NCI-H1417 (cell line): ENCODE measurements around the gene TSFM.

Experiments used
- DNase-seq, 3 experiments: peaks; one replicate each; lab custom pipeline; 2025; lab: John Stamatoyannopoulos, UW

Gene TSFM

DNA sequence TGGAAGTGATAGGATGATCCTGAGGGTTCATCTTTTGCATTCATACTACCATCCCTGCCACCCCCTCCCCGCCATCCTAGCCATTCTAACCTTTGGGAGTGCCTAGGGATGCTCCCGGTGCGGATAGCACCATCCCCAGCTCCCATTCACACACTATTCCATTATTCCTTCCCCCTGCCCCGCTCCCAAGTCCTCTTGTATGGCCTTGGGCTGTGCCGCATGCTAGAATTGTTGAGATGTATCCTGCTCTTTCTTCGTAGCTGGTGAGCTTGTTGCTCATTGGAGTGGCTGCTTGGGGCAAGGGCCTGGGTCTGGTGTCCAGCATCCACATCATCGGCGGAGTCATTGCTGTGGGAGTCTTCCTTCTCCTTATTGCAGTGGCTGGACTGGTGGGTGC is 37.1 kb upstream of the TSFM start:
- DNase-seq = no peak

DNA sequence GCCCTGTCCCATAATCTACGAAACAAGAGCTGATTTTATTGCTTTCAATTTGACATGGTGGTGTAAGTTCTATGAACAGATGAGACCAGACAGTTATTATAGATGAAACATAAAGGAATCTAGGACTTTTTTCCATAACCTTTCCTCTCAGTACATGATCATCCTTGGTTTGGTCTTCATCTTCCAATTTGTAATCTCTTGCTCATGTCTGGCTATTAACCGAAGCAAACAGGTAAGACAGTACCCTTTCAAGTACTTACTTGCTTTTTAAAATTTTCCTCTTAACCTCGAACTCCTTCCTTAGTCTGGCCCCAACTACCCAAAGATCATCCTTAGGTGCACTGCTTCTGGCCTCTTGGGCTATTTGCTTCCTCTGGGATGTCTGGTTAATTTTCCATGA is 36.6 kb upstream of the TSFM start:
- DNase-seq = peak in 1 of 3 experiments; percentile 41

DNA sequence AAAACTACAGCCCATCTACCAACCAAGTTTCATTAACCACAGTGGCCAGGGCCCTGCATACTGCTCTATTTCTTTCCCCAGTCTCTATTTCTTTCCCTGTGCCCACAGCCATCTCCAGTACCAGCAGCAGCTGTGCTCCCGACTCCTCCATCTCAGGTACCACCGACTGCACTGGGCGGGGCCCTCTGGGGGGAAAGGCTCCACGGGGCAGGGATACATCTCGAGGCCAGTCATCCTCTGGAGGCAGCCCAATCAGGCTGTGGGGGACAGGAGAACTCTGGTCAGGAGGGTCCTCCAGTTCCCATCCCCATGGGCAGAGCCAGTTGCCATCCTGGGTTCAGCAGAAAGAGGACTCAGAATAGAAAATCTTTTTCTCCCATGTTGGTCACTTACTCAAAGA is 33.5 kb upstream of the TSFM start:
- DNase-seq = no peak

DNA sequence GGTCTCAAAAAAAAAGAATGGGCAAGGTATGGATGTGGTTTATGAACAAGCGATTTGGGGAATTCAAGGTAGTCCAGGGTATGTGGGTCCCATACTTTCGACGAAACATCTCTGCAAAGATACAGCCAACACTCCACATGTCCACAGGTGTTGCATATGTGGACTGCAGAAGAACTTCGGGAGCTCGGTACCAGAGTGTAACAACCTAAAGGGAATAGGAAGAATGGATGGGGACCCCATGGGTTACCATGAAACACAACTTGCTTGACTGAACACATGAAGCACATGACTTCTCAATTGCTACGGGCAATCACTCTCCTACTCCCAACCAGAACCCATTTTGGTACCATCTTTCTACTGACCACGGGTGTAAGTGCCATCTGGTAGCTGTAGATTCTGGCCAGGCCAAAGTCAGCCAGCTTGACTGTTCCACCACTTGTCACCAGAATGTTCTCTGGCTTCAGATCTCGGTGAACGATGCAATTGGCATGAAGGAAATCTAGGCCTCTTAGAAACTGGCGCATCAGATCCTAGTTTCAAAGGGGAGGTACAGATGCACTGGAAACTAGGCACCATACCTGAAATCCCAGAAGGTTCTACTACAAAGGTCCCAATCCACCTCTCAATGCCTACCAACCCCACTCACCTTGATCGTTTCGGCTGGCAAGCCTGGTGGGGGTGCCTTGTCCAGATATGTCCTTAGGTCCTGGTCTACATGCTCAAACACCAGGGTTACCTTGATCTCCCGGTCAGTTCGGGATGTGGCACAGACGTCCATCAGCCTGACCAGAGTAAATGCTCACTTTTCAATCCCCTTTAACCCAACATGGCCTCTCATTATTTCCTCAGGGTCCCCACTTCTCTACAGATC is 31.8 kb upstream of the TSFM start:
- DNase-seq = peak in 1 of 3 experiments; percentile 43

DNA sequence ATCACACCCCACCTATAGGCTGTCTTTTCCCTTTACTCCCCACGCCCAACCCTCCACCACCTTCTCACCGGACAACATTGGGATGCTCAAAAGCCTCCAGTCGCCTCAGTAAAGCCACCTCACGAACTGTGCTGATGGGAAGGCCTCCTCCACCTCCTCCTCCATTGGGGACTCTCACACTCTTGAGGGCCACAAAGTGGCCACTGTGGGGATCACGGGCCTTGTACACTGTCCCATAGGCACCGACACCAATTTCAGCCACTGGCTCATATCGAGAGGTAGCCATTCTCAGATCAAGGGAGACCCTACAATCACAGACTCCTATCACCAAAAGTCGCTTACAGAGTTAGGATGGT is 31.2 kb upstream of the TSFM start:
- DNase-seq = peak in 1 of 3 experiments; percentile 63

DNA sequence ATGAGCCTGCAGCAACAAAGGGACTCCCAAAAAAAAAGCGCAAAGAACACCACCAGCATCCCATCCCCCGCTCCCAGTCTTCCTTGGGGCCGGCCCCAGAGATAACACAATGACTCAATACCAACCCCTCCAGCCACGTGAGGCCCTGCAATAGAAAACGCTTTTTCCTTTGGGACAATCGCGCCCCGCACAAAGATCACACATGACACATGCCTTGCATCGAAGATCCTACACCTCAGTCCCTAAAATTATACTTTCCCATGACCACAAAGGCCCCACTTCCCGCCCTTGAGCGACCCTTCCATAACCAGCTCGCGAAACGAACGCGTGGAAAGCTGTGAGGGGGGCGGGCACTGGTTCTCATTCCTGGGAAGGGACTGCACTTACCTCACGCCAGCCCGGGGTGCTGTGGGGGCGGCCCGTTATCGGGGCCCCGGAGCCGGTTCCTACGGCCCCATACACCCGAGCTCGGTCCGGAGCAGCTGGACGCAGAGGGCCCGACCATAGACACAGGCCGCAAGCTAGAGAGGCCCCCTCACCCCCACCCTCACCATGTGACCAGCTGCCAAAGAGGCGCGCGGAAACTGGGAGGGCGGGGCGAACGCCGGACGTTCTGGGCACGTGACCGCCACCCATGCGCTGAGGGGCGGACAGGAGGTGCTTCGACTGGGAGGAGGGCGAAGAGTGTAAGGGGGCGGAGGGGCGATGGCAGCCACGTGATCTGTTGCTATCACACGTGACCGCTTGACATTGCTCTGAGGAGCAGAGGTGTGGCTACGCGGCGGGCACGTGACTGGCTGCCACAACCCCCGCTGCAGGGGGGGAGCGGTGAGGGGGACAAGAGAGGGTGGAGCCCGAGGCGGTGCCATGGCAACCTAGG is 30.6 kb upstream of the TSFM start, which contains the start of gene CDK4:
Gene CDK4, minus strand, starts transcription at position 523 of the 880 bp plus-strand sequence. CDS start 593 bp downstream, outside the sequence.
- peak; percentile 99 to 100 (median 100) for DNase-seq

DNA sequence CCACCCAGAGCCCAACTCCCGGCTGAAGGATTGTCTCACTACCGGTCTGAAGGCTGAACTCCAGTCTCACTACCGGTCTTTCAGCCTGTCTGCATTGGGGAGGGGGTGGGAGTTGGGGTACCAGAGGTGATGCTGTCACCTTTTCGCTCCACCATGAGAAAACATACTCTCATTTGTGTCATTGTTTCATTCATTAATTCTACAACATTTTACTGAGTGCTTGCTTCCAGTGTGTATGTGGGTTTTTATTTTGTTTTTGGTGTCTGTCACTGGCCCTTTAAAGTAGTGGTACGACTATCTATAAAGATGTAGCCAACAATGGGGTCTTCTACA is 30.0 kb upstream of the TSFM start:
- DNase-seq = no peak

DNA sequence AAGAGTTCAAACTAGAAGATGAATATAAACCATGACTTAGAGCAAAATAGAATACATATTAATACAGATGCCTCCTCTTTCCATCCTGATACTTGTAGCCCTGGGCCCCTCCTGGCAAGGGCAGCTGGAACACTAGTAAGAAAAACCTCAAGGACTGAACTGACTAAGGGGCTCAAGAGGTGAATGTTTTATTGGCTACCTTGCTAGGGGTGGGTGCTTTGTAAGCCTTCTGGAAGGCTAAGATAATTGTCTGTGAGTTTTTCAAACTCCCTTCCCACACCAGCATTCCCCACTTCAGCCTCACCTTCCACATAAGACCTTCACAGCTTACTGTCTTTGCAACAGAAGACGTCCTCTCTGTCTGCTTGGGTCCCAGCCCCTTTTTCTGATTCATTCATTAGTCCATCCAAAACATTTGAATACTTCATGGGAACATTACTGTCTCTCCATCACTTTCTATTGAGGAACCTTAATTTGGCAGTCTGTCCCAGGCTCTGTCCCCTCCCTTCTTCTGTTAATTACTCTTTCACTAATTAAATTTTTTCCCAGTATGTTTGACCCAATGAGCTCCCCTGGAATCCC is 28.7 kb upstream of the TSFM start:
- peak in 1 of 3 experiments; percentile 49 for DNase-seq

DNA sequence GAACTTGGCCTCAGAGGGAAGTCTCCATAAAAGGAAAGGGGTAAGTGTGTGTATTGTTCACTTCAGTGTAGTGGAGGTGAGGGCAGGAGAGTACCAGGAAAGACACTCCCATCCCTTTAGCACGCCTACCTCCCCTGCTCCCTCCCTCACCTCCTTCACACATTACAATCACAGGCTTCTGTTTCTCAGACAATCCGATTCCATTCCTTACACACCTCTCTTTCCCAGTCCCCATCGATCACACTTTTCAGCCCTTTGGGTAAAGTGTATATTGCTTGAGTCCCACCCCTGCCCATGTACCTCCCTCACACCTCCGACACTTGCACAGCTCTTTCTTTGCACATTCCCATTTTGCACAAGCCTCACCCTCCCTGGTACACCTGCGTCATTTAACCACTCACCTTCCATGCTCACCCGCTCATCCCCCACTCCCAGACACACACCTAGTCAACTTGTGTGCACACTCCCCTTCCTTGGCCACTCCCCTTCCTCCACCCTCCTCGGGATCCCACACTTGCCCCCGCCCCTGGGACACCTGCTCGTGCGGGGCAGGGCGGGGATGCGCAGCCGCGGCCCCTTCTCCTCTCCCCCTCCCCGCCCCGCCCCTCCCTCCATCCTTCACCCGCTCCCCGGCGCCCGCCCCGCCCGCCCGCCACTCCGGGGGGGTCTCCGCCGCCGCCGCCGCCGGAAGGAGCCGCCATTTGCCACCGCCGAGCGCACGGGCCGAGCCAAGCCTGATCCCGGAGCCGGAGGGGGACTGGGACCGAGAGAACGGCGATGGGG is 28.0 kb upstream of the TSFM start, which contains the start of gene MARCHF9:
Gene MARCHF9, plus strand, starts transcription at position 693 of the 783 bp plus-strand sequence. CDS start 426 bp downstream, outside the sequence.
- peak; percentile 90 to 94 (median 94) for DNase-seq

DNA sequence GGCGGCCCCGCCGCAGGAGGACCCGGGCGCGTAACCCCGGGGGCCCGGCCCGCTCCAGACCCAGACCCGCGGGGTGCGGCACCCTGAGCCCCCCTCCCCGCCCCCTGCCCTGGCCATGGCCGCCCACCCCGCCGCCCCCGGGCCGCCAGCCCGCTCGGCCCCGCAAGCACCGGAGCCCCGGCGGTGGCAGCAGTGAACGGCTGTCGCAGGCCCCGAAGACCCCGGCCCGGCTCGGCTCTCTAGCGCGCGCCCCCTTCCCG is 27.5 kb upstream of the TSFM start:
- DNase-seq = no peak

DNA sequence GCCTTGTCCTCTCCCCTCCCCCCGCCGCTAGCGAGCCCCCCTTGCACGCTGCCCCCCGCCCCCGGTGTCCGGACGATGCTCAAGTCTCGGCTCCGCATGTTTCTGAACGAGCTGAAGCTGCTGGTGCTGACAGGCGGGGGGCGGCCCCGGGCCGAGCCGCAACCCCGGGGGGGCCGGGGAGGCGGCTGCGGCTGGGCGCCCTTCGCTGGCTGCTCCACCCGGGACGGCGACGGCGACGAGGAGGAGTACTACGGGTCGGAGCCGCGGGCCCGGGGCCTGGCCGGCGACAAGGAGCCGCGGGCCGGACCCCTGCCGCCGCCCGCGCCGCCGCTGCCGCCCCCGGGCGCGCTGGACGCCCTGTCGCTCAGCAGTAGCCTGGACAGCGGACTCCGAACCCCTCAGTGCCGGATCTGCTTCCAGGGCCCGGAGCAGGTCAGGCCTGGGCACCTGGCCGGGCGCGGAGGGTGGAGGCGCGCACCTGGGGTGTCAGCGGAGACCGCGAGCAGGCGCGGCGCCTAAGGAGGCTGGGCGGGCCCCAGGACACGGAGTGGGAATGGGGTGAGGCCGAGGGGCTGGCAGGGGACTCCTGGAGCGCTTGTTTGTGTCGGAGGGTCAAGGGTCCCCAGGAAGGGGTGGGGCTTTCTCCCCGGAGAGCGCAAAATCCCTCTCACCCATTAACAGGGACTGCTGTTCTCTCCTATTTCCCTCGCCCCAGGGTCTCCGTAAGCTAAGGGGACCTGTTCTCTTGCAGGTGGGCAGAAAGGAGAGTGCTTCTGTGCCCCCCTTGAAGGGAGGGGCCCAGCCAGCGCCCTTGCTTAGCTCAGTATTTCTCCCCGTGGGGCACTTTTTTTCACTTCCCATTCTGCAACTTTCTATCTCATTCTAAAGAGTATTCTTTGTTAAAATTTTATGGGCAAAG is 26.9 kb upstream of the TSFM start:
- DNase-seq = peak in 2 of 3 experiments; percentile 59 to 63

DNA sequence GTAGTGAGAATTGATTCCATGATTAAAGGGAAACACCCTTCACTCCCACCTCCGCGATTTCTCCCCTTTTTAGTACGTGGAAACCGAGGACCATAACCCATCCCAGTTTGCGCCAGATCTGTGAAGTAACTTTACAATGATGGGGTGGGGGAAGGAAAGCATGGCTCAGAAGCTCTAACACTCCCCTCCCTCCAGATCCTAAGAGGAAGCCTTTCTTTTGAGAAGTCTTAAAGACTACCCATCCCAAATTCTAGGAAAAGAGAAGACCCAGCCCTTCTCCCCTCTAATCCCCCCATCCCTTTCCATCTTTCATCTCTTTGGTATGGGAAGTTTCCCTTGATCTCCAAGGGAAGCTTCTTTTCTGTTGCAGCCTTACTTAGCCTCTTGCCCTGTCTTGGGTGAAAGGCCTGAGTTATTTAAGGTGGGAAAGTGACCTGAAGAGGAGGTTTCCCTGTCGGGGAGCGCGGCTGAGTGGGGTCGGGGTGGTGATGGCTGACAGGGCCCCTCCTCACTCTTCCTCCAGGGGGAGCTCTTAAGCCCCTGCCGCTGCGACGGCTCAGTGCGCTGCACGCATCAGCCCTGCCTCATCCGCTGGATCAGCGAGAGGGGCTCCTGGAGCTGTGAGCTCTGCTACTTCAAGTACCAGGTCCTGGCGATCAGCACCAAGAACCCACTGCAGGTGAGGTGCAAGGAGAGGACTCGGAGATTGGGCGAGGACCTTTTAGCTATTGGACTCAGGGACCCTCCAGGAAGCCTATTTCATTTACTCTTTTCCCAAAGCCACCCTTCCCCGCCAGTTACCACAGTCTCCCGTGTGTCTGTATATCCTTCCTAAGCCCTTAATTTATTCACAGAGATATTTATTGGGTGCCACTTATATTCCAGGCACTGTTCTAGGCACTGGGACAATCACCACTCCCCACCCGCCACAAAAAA is 25.9 kb upstream of the TSFM start:
- peak in 1 of 3 experiments; percentile 24 for DNase-seq

DNA sequence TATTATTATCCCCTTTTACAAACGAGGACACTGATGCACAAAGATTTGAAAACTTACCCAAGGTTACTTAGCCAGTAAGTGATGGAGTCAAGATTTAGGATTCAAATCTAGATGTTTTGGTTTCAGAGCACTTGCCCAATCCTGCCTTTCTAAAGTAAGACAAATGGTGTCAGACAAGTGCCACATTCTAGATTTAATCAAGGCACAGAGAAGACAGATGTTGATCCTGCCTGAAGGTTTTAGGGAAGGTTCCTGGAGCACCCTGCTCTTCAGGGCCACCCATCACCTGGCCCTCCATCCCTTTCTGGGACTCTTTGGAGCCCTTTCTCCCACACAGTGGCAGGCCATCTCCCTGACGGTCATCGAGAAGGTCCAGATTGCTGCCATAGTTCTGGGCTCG is 24.8 kb upstream of the TSFM start:
- no peak for DNase-seq

DNA sequence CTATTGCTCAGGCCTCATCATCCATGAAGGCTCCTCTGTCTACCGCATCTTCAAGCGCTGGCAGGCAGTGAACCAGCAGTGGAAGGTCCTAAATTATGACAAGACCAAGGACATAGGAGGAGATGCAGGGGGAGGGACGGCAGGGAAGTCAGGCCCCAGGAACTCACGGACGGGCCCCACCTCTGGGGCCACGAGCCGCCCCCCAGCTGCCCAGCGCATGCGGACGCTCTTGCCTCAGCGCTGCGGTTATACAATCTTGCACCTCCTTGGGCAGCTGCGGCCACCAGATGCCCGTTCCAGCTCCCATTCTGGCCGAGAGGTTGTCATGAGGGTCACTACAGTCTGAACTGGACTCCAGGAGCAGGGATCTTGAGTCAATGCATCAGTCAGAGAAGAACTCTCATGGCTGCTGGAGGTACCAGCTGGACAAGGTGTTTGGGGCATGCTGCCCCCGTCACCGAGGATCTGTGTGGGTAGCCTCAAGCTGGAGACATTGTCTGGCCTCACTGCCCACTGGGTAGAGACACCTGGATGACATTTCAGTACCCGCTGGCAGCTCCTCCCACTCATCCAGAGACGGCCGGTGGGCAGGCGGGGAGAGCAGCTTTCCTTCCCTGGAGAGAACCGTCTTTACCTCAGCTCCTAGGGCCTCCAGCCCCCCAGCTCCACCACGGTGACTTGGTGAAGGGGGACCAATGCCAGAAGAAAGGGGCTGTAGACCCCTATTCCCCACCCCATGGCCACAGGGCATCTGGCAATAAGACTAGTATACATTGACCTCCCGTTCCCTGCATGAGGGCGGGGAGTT is 23.8 kb upstream of the TSFM start:
- no peak for DNase-seq

DNA sequence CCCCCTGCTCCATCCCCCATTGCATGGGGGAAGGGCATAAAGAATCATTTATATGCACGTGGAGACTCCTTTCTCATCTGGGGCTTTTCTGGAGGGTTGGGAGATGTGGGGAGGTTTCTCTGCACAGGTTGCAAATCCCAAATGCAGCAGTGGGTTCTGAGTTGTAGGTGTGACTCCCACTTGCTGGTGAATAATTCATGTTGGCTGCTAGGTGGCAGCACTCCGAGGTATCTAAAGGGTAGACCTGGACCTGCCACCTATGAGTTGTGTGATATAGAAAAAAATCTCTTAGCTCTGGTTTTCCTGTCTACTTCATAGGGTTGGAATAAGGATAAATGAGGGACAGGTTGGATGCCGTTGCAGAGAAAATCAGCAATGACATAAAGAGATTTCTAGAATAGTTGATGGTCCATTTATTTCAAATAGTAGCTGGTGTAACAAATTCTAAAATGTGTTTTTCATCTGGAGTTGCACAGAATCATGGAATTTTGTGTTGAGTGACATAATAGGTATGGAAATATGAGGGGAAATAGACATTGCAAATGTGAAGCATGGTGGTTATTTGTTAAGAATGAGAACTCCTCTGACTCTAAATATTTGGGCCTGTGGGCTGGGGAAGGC is 23.1 kb upstream of the TSFM start:
- DNase-seq = peak in 2 of 3 experiments; percentile 20 to 58

DNA sequence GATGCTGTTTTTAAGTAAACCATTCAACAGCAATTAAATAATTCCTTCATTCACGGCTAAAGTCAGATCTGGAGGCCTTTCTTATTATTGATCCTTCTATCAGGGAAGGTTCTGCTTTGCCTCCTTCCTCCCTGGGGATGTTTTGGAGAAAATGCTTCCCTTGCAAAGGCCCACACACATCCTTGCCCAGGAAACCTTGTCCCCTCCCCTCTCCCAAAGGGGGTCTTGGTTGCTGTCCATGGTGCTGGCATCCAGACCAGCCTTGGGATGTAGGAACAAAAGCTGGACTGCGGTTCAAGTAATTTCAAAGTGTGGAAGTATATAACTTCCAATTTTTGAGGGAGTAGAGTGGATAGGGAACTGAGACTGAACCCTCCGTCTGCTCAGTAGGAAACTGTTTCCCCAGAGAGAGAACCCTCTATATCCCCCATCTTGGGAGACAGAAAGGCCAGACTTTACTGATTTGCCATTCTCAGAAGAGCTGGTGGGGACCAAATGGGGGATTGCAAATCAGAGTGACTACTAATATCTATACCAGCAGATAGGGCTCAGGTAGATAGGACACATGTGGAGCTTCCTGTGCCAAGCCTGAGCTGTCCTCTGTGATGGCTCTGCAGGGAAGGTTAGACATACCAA is 22.1 kb upstream of the TSFM start:
- no peak for DNase-seq

DNA sequence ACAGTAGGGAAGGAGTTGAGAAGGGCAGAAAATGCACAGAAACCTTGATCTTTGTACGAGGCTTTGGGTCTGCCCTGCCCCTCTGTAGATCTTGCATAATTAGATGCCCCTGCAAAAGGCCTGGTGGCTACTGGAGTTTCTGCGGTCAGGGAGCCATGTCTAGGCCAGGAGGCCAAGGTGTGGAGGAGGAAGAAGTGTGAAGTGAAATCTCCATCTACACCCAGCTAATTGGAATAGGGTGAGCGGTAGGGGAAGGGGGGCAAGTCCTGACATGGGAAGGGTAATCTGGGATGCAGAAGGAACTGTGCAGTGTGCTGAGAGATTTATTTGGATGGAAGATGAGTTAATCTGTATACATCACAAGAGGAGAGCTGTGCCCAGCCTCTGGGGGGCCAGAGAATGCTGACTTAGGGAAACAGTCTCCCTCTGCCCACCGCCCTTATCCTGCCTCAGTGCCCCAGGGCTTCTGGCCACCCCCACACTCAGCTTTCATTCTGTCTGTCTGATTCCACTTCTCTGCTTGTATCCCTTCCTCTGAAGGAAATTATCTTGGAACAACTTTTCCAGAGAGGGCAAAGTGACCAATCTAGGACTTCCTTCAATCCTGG is 21.1 kb upstream of the TSFM start:
- DNase-seq = no peak
